ENCODE results near the gene SRP68.

Gene SRP68

GRCh38 chr17:75995385-75995925, 76.9 kb downstream of the SRP68 start:
- no peak for DNase-seq (ENCODE audit: low read depth in 1 of 2, low spot score in 1 of 2)
- no peak overlapping the region for H3K27ac ChIP-seq (replicated peaks)
- no peaks in the 10 kb centered on the region for H3K27me3 ChIP-seq (ENCODE audit: insufficient read depth, poor library complexity, severe bottlenecking)
- H3K4me3 ChIP-seq (replicated peaks; ENCODE audit: insufficient read depth, low read length) = no peak overlapping the region
- TF ChIP-seq POLR2AphosphoS5 (IDR thresholded peaks at IDR 0.05; ENCODE audit: low read depth) (no peak), REST (IDR thresholded peaks at IDR 0.05; ENCODE audit: insufficient replicate concordance, low read depth) (no peak)

DNA sequence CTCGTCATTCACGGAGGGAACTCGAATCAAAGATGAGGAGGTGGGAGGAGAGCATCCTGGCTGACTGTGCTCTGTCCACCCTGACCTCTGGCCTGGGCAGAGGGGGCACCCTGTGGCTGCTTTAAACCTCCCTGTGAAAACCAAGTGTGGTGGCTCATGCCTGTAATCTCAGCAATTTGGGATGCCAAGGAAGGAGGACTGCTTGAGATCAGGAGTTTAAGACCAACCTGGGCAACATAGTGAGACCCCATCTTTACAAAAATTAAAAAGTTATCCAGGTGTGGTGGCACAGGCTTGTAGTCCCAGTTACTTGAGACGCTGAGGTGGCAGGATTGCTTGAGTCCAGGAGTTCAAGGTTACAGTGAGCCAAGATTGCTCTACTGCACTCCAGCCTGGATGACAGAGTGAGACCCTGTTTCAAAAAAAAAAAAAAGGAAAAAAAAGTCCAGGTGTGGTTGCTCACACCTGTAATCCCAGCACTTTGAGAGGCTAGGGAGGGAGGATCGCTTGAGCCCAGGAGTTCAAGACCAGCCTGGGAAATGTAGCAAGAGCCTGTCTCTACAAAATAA, 77.4 kb downstream of the SRP68 start:
- Histone ChIP-seq H3K4me3 (replicated peaks; ENCODE audit: insufficient read depth, low read length) (no peak overlapping the region), H3K27ac (replicated peaks) (no peak overlapping the region), H3K27me3 (ENCODE audit: insufficient read depth, poor library complexity, severe bottlenecking) (no peaks in the 10 kb centered on the region)
- DNase-seq (ENCODE audit: low read depth in 1 of 2, low spot score in 1 of 2) = no peak
- TF ChIP-seq GABPA (IDR thresholded peaks at IDR 0.05; ENCODE audit: low read depth) = no peak
- no peak for TF ChIP-seq SPI1 (IDR thresholded peaks at IDR 0.05; ENCODE audit: borderline replicate concordance, low read depth)

- no peaks in the 10 kb centered on the region for H3K27me3 ChIP-seq (ENCODE audit: insufficient read depth, poor library complexity, severe bottlenecking)
- H3K27ac ChIP-seq (replicated peaks) = no peak overlapping the region
- TF ChIP-seq GABPA (IDR thresholded peaks at IDR 0.05; ENCODE audit: low read depth) = no peak
- TF ChIP-seq POLR2AphosphoS5 (IDR thresholded peaks at IDR 0.05; ENCODE audit: low read depth) = no peak
- no peak for TF ChIP-seq REST (IDR thresholded peaks at IDR 0.05; ENCODE audit: insufficient replicate concordance, low read depth)
- no peak for TF ChIP-seq CTCF (IDR thresholded peaks at IDR 0.05; ENCODE audit: insufficient read depth, low read length)
- TF ChIP-seq SPI1 (IDR thresholded peaks at IDR 0.05; ENCODE audit: borderline replicate concordance, low read depth) = no peak
- no peak overlapping the region for H3K4me3 ChIP-seq (replicated peaks; ENCODE audit: insufficient read depth, low read length)
- no peak for DNase-seq (ENCODE audit: low read depth in 1 of 2, low spot score in 1 of 2)
Measured at GRCh38 chr17:75991396-75991795, 80.9 kb downstream of the SRP68 start.

Small RNA genes lying within 50 kb of the gene (microRNA-seq; reads per million reads assigned to microRNA genes)
- gene MIR6868 = 3.6 reads per million, percentile 8 among the genes with 10 or more reads in this experiment
